Endothelial cell of umbilical vein (primary cell): ENCODE data around the gene REL. TPM values are rescaled to one million over a fixed set of nuclear protein-coding genes. Genes with fewer than 3 reads are reported as not detected.

Experiments used
- BruUV-seq: library from RNA; stranded (reverse); fragments of 400-500 nt; replicated peaks from 2 replicates; lab custom pipeline; 2021; lab: Mats Ljungman, UMichigan
- CTCF ChIA-PET: fragments of 300-600, 350-600 bp; sonication (Branson Sonifier 250); formaldehyde crosslinking; loops from one replicate; lab custom pipeline; 2021; ENCODE audit warnings: antibody characterized with exemption, inconsistent platforms; lab: Charles Lee
- POLR2A ChIA-PET: fragments of 300-600, 350-600 bp; sonication (Branson Sonifier 250); formaldehyde crosslinking; loops from one replicate; lab custom pipeline; 2021; ENCODE audit warnings: antibody characterized with exemption, inconsistent platforms; lab: Charles Lee
- DNase-seq: peaks from one replicate; pipeline ENCODE4 v3.0.0-alpha.2; 2011; ENCODE audit warnings: low read depth, low spot score
- FAIRE-seq: peaks from 2 replicates; lab custom pipeline; 2011; peaks lifted over from hg19 to GRCh38; lab: Jason Lieb, UNC
- H2AFZ ChIP-seq: 2 replicates; pipeline ENCODE4 v1.6.0; 2012; ENCODE audit warnings: low read depth, low read length, control low read depth, inconsistent platforms
- H3K27ac ChIP-seq: 2 replicates; pipeline ENCODE4 v1.5.1; 2011; ENCODE audit warnings: low read depth, mild to moderate bottlenecking, control low read depth, low read length, moderate library complexity; ENCODE audit not compliant: insufficient read depth
- H3K27me3 ChIP-seq, 2 experiments: 2 replicates each; pipeline versions ENCODE4 v1.6.0 to v1.6.1; 2011; ENCODE audit warnings: low read length in 2 of 2, mixed read lengths in 1 of 2; ENCODE audit not compliant: control insufficient read depth in 2 of 2, insufficient read depth in 2 of 2
- H3K36me3 ChIP-seq, 2 experiments: 2 replicates in 1 of 2; 3 replicates in 1 of 2; pipeline ENCODE4 v1.5.1; 2011; ENCODE audit warnings: low read length in 2 of 2, mild to moderate bottlenecking in 1 of 2, moderate library complexity in 1 of 2; ENCODE audit not compliant: control insufficient read depth in 2 of 2, insufficient read depth in 2 of 2; ENCODE audit errors: extremely low read depth in 1 of 2
- H3K4me1 ChIP-seq: 3 replicates; pipeline ENCODE4 v1.5.1; 2011; ENCODE audit warnings: mild to moderate bottlenecking, low read length; ENCODE audit not compliant: control insufficient read depth, insufficient read depth; ENCODE audit errors: extremely low read depth
- H3K4me2 ChIP-seq: 2 replicates; pipeline ENCODE4 v1.6.1; 2011; ENCODE audit warnings: low read length, control low read depth, mixed read lengths; ENCODE audit not compliant: insufficient read depth
- H3K4me3 ChIP-seq, 3 experiments: fragments of 200-600 bp in 1 of 3; sonication (generic), shearing (Covaris generic) in 1 of 3; replicated peaks in 1 of 3; 2 replicates each; pipeline ENCODE4 v1.5.1; 2011 to 2016; ENCODE audit warnings: control low read depth in 3 of 3, low read length in 3 of 3, mild to moderate bottlenecking in 2 of 3, inconsistent platforms in 1 of 3, low read depth in 1 of 3, moderate library complexity in 1 of 3; ENCODE audit not compliant: insufficient read depth in 1 of 3
- H3K79me2 ChIP-seq: 2 replicates; pipeline ENCODE4 v1.6.0; 2012; ENCODE audit warnings: low read length, inconsistent platforms; ENCODE audit not compliant: control insufficient read depth, insufficient read depth
- H3K9ac ChIP-seq: replicated peaks from 2 replicates; pipeline ENCODE3; 2011; ENCODE audit warnings: low read length, control low read depth; ENCODE audit not compliant: insufficient read depth; ENCODE audit errors: extremely low read depth
- H3K9me1 ChIP-seq: replicated peaks from 3 replicates; pipeline ENCODE4 v1.6.0; 2011; ENCODE audit warnings: mild to moderate bottlenecking, low read length; ENCODE audit not compliant: control insufficient read depth, insufficient read depth; ENCODE audit errors: extremely low read depth
- H3K9me3 ChIP-seq: replicated peaks from 2 replicates; pipeline ENCODE4 v1.5.1; 2012; ENCODE audit warnings: low read length, inconsistent platforms; ENCODE audit not compliant: control insufficient read depth, insufficient read depth
- H4K20me1 ChIP-seq: replicated peaks from 2 replicates; pipeline ENCODE3; 2011; ENCODE audit warnings: mild to moderate bottlenecking, low read length; ENCODE audit not compliant: control insufficient read depth, insufficient read depth; ENCODE audit errors: extremely low read depth
- EZH2 ChIP-seq: IDR thresholded peaks from 2 replicates; pipeline ENCODE4 v1.6.1; 2012; ENCODE audit warnings: borderline replicate concordance, low read depth, mild to moderate bottlenecking, moderate library complexity, low read length, inconsistent platforms; ENCODE audit not compliant: severe bottlenecking
- FOS ChIP-seq: IDR thresholded peaks from 2 replicates; pipeline ENCODE4 v1.6.1; 2011; ENCODE audit warnings: mild to moderate bottlenecking, low read length, moderate library complexity, borderline replicate concordance; ENCODE audit not compliant: insufficient read depth
- GATA2 ChIP-seq: IDR thresholded peaks from 2 replicates; pipeline ENCODE4 v1.7.0; 2011; ENCODE audit warnings: low read depth, mild to moderate bottlenecking, moderate library complexity, mixed read lengths, low read length; ENCODE audit not compliant: insufficient read length, insufficient read depth
- JUN ChIP-seq: IDR thresholded peaks from 2 replicates; pipeline ENCODE4 v1.6.1; 2011; ENCODE audit warnings: borderline replicate concordance, low read depth; ENCODE audit not compliant: insufficient read length, insufficient read depth
- MYC ChIP-seq: IDR thresholded peaks from one replicate; pipeline ENCODE4 v1.6.1; 2011; ENCODE audit warnings: mild to moderate bottlenecking, low read depth, low read length
- POLR2A ChIP-seq: IDR thresholded peaks from 2 replicates; pipeline ENCODE4 v1.6.1; 2012; ENCODE audit warnings: low read depth, mild to moderate bottlenecking, control low read depth, low read length
- POLR2AphosphoS5 ChIP-seq: IDR thresholded peaks from 2 replicates; pipeline ENCODE4 v1.6.1; 2012; ENCODE audit warnings: low read depth, mild to moderate bottlenecking, control low read depth, low read length, moderate library complexity; ENCODE audit not compliant: insufficient read depth
- dilution Hi-C: fragments of 300-500 bp; cut with MboI; formaldehyde crosslinking; loops from one replicate; pipeline ENCODE4 v1.15.0; 2019; ENCODE audit warnings: low sequenced_read_pairs; ENCODE audit not compliant: extremely low pct_ligation_motif_present
- intact Hi-C: fragments of 100-400 bp; cut with micrococcal nuclease; formaldehyde crosslinking; loops from one replicate; pipeline ENCODE4 v1.10.0; 2022
- polyA plus RNA-seq, 4 experiments: library from polyadenylated mRNA; depleted of rRNA in 3 of 4; stranded (reverse) in 3 of 4; unstranded in 1 of 4; fragments of >200 nt; gene quantifications; 2 replicates each; pipeline versions ENCODE4 v1.2.1 to v1.2.3, GENCODE V29; 2011 to 2012; ENCODE audit warnings: missing spikeins in 1 of 4
- total RNA-seq: library from RNA; stranded (reverse); gene quantifications from 2 replicates; pipeline ENCODE4 v1.2.3, GENCODE V29; 2021
- TF ChIP-seq, protein P1 (sequence below): IDR thresholded peaks from 2 replicates; pipeline ENCODE4 v1.6.1; 2011; ENCODE audit not compliant: insufficient read depth, insufficient read length
- TF ChIP-seq, protein P2 (sequence below), 2 donors: IDR thresholded peaks; 1 replicate in 1 of 2; 2 replicates in 1 of 2; pipeline ENCODE4 v1.5.1; 2011; ENCODE audit warnings: low read length in 2 of 2, mild to moderate bottlenecking in 2 of 2, moderate library complexity in 2 of 2, control low read depth in 1 of 2, inconsistent platforms in 1 of 2, low read depth in 1 of 2; ENCODE audit not compliant: insufficient read depth in 1 of 2; ENCODE audit errors: extremely low read depth in 1 of 2

Gene REL
- total and polyA plus RNA-seq, 2 donors (not counting 3 experiments of a cell fraction or from before 2014, with no cell fraction given) = 3.5 to 12.8 TPM

DNA sequence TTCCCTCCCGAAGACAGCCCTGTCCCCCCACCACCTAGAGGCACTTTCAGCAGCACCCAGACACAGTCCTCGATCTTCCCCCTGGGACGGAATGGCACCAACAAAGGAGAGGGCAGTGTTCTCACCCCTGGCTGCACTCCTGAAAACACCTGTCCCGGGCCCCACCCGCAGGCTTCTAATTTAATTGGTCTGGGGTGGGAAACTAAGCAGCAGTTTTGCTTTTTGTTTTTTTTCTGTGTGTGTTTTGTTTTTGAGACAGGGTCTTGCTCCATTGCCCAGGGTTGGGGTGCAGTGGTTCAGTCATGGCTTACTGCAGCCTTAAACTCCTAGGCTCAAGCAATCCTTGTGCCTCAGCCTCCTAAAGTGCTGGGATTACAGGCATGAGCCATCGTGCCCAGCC lies 38.4 kb upstream of the REL start:
- FAIRE-seq (no peak), DNase-seq (no peak)
- dilution Hi-C loops = no loop called here
- no peaks in the 10 kb centered on the region for H3K9me1 ChIP-seq
- CTCF ChIA-PET = no interaction called here
- POLR2A ChIA-PET = no interaction called here
- H3K9me3 ChIP-seq = no peaks in the 10 kb centered on the region
- H3K36me3 ChIP-seq = no peaks in the 10 kb centered on the region
- no peaks in the 10 kb centered on the region for H4K20me1 ChIP-seq
- H3K4me1 ChIP-seq = no peaks in the 10 kb centered on the region
- no peak overlapping the region for H3K4me2 ChIP-seq
- TF ChIP-seq, protein P1, sequence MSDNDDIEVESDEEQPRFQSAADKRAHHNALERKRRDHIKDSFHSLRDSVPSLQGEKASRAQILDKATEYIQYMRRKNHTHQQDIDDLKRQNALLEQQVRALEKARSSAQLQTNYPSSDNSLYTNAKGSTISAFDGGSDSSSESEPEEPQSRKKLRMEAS = no peak
- TF ChIP-seq EZH2 (no peak), MYC (no peak), JUN (no peak), POLR2A (no peak), GATA2 (no peak), FOS (no peak), POLR2AphosphoS5 (no peak)
- TF ChIP-seq, protein P2, sequence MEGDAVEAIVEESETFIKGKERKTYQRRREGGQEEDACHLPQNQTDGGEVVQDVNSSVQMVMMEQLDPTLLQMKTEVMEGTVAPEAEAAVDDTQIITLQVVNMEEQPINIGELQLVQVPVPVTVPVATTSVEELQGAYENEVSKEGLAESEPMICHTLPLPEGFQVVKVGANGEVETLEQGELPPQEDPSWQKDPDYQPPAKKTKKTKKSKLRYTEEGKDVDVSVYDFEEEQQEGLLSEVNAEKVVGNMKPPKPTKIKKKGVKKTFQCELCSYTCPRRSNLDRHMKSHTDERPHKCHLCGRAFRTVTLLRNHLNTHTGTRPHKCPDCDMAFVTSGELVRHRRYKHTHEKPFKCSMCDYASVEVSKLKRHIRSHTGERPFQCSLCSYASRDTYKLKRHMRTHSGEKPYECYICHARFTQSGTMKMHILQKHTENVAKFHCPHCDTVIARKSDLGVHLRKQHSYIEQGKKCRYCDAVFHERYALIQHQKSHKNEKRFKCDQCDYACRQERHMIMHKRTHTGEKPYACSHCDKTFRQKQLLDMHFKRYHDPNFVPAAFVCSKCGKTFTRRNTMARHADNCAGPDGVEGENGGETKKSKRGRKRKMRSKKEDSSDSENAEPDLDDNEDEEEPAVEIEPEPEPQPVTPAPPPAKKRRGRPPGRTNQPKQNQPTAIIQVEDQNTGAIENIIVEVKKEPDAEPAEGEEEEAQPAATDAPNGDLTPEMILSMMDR (IDR thresholded peaks at IDR 0.05; ENCODE audit: extremely low read depth in 1 of 2, insufficient read depth in 1 of 2, low read depth in 1 of 2, low read length in 2 of 2) = no peak
- no peaks in the 10 kb centered on the region for H3K79me2 ChIP-seq
- no peaks in the 10 kb centered on the region for H3K27me3 ChIP-seq
- H3K27ac ChIP-seq = no peak overlapping the region
- H2AFZ ChIP-seq = no peak overlapping the region
- no peak overlapping the region for H3K9ac ChIP-seq
- intact Hi-C loops = no loop called here
- no TSS peak for BruUV-seq
- H3K4me3 ChIP-seq = no peak overlapping the region
